ENCODE data around the gene RAI1.
"Not testable (repeated sequence)": the region's sequence is repeated elsewhere in the genome, so short reads cannot be mapped to it uniquely, and the experiment has no call there.

Gene RAI1

GRCh38 chr17:17808200-17808599 is 126.9 kb downstream of the RAI1 start:
- DNase-seq, result not testable (repeated sequence)

GRCh38 chr17:17808706-17809432 is 127.6 kb downstream of the RAI1 start:
- DNase-seq, result no peak

- DNase-seq, result no peak
These were observed 128.3 kb downstream of the RAI1 start for GRCh38 chr17:17809531-17810083.

- DNase-seq, result no peak
These were observed 129.0 kb downstream of the RAI1 start for GRCh38 chr17:17810084-17810894.

- DNase-seq, result no peak
These were observed 129.6 kb downstream of the RAI1 start for GRCh38 chr17:17810895-17811248.

GRCh38 chr17:17811381-17812210 is 130.3 kb downstream of the RAI1 start:
- no peak for DNase-seq

- DNase-seq, result peak; percentile 55
These were observed 131.2 kb downstream of the RAI1 start for GRCh38 chr17:17812211-17813054.

- DNase-seq, result no peak
These were observed 131.9 kb downstream of the RAI1 start for GRCh38 chr17:17813055-17813724.

- no peak for DNase-seq
These were observed 132.5 kb downstream of the RAI1 start for GRCh38 chr17:17813725-17814095.

- DNase-seq, result no peak
These were observed 133.2 kb downstream of the RAI1 start for GRCh38 chr17:17814162-17815061.

GRCh38 chr17:17815062-17815406 is 133.8 kb downstream of the RAI1 start:
- no peak for DNase-seq

GRCh38 chr17:17815436-17816200 is 134.4 kb downstream of the RAI1 start:
- DNase-seq, result no peak

- no peak for DNase-seq
These were observed 135.1 kb downstream of the RAI1 start for GRCh38 chr17:17816240-17816814.

GRCh38 chr17:17816831-17817551 is 135.7 kb downstream of the RAI1 start:
- DNase-seq, result no peak

GRCh38 chr17:17817552-17817947 is 136.3 kb downstream of the RAI1 start:
- no peak for DNase-seq

GRCh38 chr17:17818088-17818526 is 136.8 kb downstream of the RAI1 start:
- DNase-seq, result no peak

GRCh38 chr17:17819111-17819510 is 137.9 kb downstream of the RAI1 start:
- DNase-seq, result no peak

GRCh38 chr17:17819561-17819995 is 138.3 kb downstream of the RAI1 start:
- DNase-seq, result peak; percentile 75

GRCh38 chr17:17820046-17820445 is 138.8 kb downstream of the RAI1 start:
- no peak for DNase-seq
